Fibroblast of lung (primary cell): Measurements from ENCODE around the gene XRN2. TPM values are rescaled to one million over a fixed set of nuclear protein-coding genes. Genes with fewer than 3 reads are reported as not detected.

Experiments
- DNase-seq, 2 donors: peaks; one replicate each; pipeline versions ENCODE4 v3.0.0 to v3.0.0-alpha.2; 2010; ENCODE audit warnings: low read depth in 2 of 2
- H2AFZ ChIP-seq: 2 replicates; pipeline ENCODE4 v1.5.1; 2012; ENCODE audit warnings: low read length, control low read depth, inconsistent platforms
- H3K27ac ChIP-seq: 2 replicates; pipeline ENCODE4 v1.5.1; 2011; ENCODE audit warnings: low read length, control low read depth; ENCODE audit not compliant: insufficient read depth
- H3K27me3 ChIP-seq: 2 replicates; pipeline ENCODE4 v1.5.1; 2011; ENCODE audit warnings: mild to moderate bottlenecking, low read length; ENCODE audit not compliant: control insufficient read depth, insufficient read depth
- H3K36me3 ChIP-seq: 2 replicates; pipeline ENCODE4 v1.5.1; 2011; ENCODE audit warnings: low read length; ENCODE audit not compliant: control insufficient read depth, insufficient read depth
- H3K4me1 ChIP-seq: 2 replicates; pipeline ENCODE4 v1.5.1; 2011; ENCODE audit warnings: low read length; ENCODE audit not compliant: control insufficient read depth, insufficient read depth; ENCODE audit errors: extremely low read depth
- H3K4me2 ChIP-seq: 2 replicates; pipeline ENCODE4 v1.5.1; 2011; ENCODE audit warnings: low read length, control low read depth; ENCODE audit not compliant: insufficient read depth; ENCODE audit errors: extremely low read depth
- H3K4me3 ChIP-seq, 4 experiments: fragments of 200-600 bp in 1 of 4; sonication (generic) in 1 of 4; replicated peaks in 1 of 4; 2 replicates each; pipeline ENCODE4 v1.5.1; 2011 to 2016; ENCODE audit warnings: low read length in 4 of 4, low read depth in 3 of 4, mild to moderate bottlenecking in 3 of 4, control low read depth in 2 of 4, inconsistent platforms in 1 of 4, mixed read lengths in 1 of 4; ENCODE audit not compliant: insufficient read depth in 1 of 4; ENCODE audit errors: control extremely low read depth in 1 of 4
- H3K79me2 ChIP-seq: 2 replicates; pipeline ENCODE4 v1.5.1; 2012; ENCODE audit warnings: mild to moderate bottlenecking, low read length, inconsistent platforms; ENCODE audit not compliant: control insufficient read depth, insufficient read depth
- H3K9ac ChIP-seq: 2 replicates; pipeline ENCODE4 v1.5.1; 2011; ENCODE audit warnings: mild to moderate bottlenecking, low read length, control low read depth; ENCODE audit not compliant: insufficient read depth
- H3K9me3 ChIP-seq: 2 replicates; pipeline ENCODE4 v1.5.1; 2012; ENCODE audit warnings: low read depth, low read length; ENCODE audit not compliant: control insufficient read depth, insufficient read depth
- H4K20me1 ChIP-seq: 2 replicates; pipeline ENCODE4 v1.5.1; 2011; ENCODE audit warnings: low read length; ENCODE audit not compliant: control insufficient read depth, insufficient read depth; ENCODE audit errors: extremely low read depth
- CTCF ChIP-seq, 2 donors: IDR thresholded peaks in 1 of 2; conservative IDR thresholded peaks in 1 of 2; 1 replicate in 1 of 2; 2 replicates in 1 of 2; pipeline ENCODE4 v1.5.1; 2011 to 2012; ENCODE audit warnings: low read length in 2 of 2, control low read depth in 1 of 2, inconsistent platforms in 1 of 2, low read depth in 1 of 2, mild to moderate bottlenecking in 1 of 2
- EZH2 ChIP-seq: IDR thresholded peaks from 2 replicates; pipeline ENCODE4 v1.5.1; 2012; ENCODE audit warnings: low read length, control low read depth, mild to moderate bottlenecking; ENCODE audit errors: missing control alignments
- polyA plus RNA-seq, 2 donors: library from polyadenylated mRNA; depleted of rRNA in 1 of 2; stranded (reverse) in 1 of 2; unstranded in 1 of 2; fragments of >200 nt; gene quantifications; 2 replicates each; pipeline ENCODE4 v1.2.1, GENCODE V29; 2011 to 2012; ENCODE audit warnings: missing spikeins in 1 of 2
- total RNA-seq: library from RNA; depleted of rRNA; stranded (reverse); fragments of >200 nt; gene quantifications from 2 replicates; pipeline ENCODE4 v1.2.1, GENCODE V29; 2014

The XRN2 gene
- total and polyA plus RNA-seq, 2 donors (not counting 1 experiment from before 2014, with no cell fraction given): 99.3 to 99.6 TPM

GRCh38 chr20:21435576-21435975 lies 132.4 kb downstream of the XRN2 start:
- Histone ChIP-seq H3K9ac (no peak overlapping the region), H3K9me3 (no peaks in the 10 kb centered on the region), H3K36me3 (no peaks in the 10 kb centered on the region), H3K4me2 (no peak overlapping the region), H3K79me2 (no peaks in the 10 kb centered on the region), H2AFZ (no peak overlapping the region), H3K4me3 (no peak overlapping the region), H4K20me1 (no peaks in the 10 kb centered on the region), H3K27me3 (no peaks in the 10 kb centered on the region), H3K4me1 (peaks cover 2% of the 10 kb centered on the region), H3K27ac (no peak overlapping the region)
- TF ChIP-seq CTCF (conservative IDR thresholded peaks at IDR 0.05 in 1 of 2, IDR thresholded peaks at IDR 0.05 in 1 of 2; ENCODE audit: low read depth in 1 of 2, low read length in 2 of 2) (no peak), EZH2 (no peak)
- peak in 1 of 2 donors; percentile 53 for DNase-seq

GRCh38 chr20:21436205-21436604 lies 133.1 kb downstream of the XRN2 start:
- H3K9me3 ChIP-seq: no peaks in the 10 kb centered on the region
- no peak overlapping the region for H3K27ac ChIP-seq
- no peak overlapping the region for H3K9ac ChIP-seq
- H3K4me1 ChIP-seq: peaks cover 2% of the 10 kb centered on the region
- TF ChIP-seq EZH2 (no peak), CTCF (conservative IDR thresholded peaks at IDR 0.05 in 1 of 2, IDR thresholded peaks at IDR 0.05 in 1 of 2; ENCODE audit: low read depth in 1 of 2, low read length in 2 of 2) (no peak)
- H3K4me2 ChIP-seq: no peak overlapping the region
- no peak overlapping the region for H3K4me3 ChIP-seq
- H3K36me3 ChIP-seq: no peaks in the 10 kb centered on the region
- H3K27me3 ChIP-seq: no peaks in the 10 kb centered on the region
- H4K20me1 ChIP-seq: no peaks in the 10 kb centered on the region
- no peak overlapping the region for H2AFZ ChIP-seq
- H3K79me2 ChIP-seq: no peaks in the 10 kb centered on the region
- DNase-seq: peak; percentile 23 to 96

GRCh38 chr20:21437248-21437647 lies 134.1 kb downstream of the XRN2 start:
- H3K4me1 ChIP-seq: peaks cover 2% of the 10 kb centered on the region

More at GRCh38 chr20:21437248-21437647, 134.1 kb downstream of the XRN2 start:
- H3K27me3 ChIP-seq: no peaks in the 10 kb centered on the region
- no peak overlapping the region for H3K4me3 ChIP-seq
- DNase-seq: no peak
- H3K9me3 ChIP-seq: no peaks in the 10 kb centered on the region
- H3K79me2 ChIP-seq: no peaks in the 10 kb centered on the region
- H3K27ac ChIP-seq: no peak overlapping the region
- TF ChIP-seq CTCF (conservative IDR thresholded peaks at IDR 0.05 in 1 of 2, IDR thresholded peaks at IDR 0.05 in 1 of 2; ENCODE audit: low read depth in 1 of 2, low read length in 2 of 2) (no peak), EZH2 (no peak)
- H2AFZ ChIP-seq: no peak overlapping the region
- no peaks in the 10 kb centered on the region for H3K36me3 ChIP-seq
- no peak overlapping the region for H3K4me2 ChIP-seq
- H4K20me1 ChIP-seq: no peaks in the 10 kb centered on the region
- H3K9ac ChIP-seq: no peak overlapping the region
